Ecto neural progenitor cell (in vitro differentiated cells): Measurements from ENCODE around the gene TINAG.

Source experiments
- DNase-seq: peaks from one replicate; pipeline ENCODE4 v3.0.0-alpha.2; 2018; ENCODE audit warnings: low spot score

Gene TINAG, protein sequence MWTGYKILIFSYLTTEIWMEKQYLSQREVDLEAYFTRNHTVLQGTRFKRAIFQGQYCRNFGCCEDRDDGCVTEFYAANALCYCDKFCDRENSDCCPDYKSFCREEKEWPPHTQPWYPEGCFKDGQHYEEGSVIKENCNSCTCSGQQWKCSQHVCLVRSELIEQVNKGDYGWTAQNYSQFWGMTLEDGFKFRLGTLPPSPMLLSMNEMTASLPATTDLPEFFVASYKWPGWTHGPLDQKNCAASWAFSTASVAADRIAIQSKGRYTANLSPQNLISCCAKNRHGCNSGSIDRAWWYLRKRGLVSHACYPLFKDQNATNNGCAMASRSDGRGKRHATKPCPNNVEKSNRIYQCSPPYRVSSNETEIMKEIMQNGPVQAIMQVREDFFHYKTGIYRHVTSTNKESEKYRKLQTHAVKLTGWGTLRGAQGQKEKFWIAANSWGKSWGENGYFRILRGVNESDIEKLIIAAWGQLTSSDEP

DNA sequence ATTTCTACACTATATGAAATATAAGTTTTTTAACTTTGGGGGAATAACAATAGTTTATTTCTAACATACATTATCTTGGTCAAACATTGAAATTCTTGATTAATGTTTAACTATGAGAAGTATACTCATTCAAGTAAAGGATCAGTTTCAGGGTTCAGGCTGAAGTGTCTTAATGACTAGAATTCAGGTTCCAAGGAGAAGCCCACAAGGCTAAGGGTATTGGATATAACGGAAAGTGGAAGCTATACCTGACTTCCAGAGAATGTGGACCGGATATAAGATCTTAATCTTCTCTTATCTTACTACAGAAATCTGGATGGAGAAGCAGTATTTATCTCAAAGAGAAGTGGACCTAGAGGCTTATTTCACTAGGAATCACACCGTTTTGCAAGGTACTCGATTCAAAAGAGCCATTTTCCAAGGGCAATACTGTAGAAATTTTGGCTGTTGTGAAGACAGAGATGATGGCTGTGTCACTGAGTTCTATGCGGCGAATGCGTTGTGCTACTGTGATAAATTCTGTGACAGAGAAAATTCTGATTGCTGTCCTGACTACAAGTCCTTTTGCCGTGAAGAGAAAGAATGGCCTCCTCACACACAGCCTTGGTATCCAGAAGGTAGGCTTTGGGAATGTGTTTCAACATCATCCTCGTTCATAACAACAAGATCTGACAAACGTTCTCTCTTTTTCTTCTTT, at the start of gene TINAG:
TINAG (plus strand) TSS at position 153 of the 697 bp plus-strand sequence; CDS start at position 263, 110 bp downstream.
- no peak for DNase-seq

GRCh38 chr6:54260025-54260424, 48.2 kb upstream of the TINAG start:
- no peak for DNase-seq

DNA sequence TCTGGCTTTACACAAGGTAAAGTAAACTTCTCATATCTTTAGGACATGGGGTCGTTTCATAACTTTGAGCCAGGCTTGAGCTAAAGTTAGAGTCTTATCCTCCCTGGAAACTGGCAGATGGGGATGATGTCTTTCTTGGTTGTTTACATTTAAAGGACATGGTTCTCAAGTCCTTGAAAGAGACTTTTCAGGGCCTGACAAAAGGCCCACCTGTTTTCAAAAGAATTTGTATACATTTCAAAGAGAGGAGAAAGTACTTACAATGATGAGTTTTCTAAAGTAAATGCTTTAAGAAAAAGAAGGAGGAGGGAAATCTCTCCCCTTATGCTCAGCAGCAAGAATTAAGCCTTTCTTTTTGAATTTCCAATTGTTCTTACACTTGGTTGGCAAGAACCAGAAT, 45.7 kb upstream of the TINAG start:
- no peak for DNase-seq

DNA sequence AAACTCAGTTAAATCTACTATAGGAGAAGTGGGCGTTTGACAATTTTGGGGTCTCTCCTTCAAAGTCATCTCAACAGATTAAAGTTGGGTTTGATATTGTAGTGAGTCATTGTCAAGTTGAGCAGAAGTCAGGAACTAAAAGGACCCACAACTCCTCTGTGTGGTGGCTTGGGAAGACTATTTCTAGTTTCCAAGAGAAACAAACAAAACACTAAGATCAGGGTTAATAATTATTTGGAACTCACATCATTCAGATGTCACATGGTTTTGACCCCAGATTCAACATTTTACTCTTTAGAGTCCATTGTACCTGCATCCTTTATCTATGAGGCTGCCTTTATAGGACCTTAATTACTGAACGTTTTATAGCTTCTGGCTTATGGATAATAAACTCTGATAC, 45.3 kb upstream of the TINAG start:
- DNase-seq, result no peak

- no peak for DNase-seq
Observed at GRCh38 chr6:54264581-54265272, 43.5 kb upstream of the TINAG start.

GRCh38 chr6:54266400-54266923, 41.8 kb upstream of the TINAG start:
- DNase-seq, result no peak

DNA sequence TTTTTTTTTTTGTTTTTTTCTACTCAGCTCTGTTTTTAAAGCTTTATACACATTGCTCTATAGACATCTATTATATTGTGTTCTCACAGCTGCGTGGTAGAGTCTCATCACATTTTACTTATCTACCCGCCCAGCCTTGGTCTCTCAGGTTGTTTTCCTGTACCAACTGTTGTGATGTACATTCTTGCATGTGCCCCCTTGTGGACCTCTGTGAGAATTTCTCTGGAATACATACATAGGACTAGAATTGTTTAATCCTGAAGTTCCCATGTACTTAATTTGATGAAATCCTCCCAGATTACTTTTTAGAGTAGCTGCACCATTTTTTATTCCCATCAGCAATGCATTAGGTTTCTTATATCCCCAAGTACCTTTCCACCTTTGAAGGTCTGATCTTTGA, 40.4 kb upstream of the TINAG start:
- DNase-seq, result no peak

DNA sequence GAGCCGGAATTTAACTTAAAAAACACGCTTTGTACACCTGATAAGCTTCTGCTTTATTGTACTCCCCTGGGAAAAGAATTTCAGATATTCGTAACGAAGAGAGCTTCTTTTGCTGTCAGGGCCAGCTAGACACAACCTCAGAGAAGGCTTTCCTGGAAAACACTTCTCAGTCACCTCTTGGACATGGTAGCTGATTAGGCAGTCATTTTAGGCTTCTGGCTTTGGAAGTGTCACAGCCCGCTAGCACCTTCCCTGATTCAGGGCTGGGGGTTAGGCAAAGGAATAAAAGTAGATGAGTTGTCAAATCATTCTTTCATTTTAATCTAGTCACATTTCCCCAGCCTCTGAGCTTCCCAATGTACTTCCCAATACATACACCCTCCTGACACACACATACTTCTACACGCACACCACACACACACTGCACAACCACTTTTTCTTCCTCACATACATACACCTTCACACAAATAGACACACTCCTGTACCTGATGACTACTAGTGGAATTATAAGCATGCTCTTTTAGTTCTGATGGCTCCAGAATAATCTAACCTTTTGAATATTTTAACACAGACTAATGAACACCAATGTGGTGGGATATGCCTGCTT, 34.9 kb upstream of the TINAG start:
- no peak for DNase-seq

DNA sequence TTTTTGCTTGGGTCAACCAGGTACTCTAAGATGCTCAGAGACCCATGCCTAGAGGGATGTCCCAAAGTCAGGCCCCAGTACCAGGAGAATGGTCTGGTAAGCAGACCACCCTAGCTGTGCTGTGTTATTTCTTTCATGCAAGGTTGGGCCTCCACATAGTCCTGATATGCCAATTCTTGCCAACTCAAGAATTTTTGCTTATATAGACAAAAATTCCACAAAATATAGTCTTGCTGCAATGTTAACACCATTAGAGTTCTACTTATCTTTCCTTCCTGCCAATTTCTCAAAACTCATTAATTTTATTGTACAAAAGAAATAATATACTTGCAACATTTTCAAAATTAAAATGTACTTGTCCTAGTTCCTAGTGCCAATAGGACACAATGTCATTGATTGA, 33.9 kb upstream of the TINAG start:
- no peak for DNase-seq

DNA sequence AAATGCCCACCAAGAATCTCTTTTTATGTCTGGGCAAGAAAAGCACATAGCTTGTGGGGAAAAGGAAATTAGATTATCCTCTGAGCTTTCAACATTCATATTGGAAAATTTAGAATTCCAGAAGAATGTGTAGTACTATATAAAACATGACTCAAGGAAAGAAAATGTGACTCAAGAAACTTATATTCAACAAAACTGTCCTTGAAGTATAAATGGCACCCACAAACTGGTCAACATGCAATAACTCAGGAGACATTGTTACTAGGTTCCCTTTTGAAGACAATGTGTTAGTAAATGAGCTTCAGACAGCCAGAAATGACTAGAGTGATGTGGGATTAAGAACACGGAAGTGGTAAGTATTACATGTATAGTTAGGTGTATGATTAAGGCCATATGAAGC, 26.1 kb upstream of the TINAG start:
- DNase-seq, result no peak

DNA sequence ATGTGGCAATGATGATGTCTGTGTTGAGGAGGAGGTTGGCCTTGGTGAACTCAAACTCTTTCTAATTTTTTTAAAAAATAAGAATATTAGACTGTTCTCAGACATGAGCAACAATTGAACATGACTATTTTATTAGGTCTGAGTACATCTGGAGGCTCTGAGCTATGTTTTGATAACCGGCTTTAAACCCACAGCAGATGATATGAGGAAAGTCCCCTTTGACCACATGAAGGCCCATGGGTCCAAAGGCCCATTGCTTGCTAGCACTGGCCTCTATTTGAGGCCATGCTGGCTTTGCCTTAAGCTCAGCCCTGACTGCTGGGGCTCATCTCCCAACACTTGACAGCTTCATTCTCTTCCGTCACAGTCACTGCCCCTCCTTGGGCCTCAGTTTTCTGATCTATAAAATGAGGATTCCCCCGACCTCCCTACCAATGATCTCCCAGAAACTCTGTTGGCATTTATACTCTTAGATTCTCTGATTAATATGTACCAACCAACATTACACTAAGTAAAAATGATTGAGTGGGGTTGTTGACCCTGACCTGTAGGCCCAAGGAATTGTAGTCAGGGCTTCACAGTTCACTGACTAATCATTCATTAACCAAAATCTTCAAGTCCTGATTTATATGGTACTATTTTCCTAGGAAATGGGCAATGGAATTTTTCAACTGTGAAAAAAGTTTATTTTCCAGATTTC, 23.9 kb upstream of the TINAG start:
- DNase-seq, result no peak

DNA sequence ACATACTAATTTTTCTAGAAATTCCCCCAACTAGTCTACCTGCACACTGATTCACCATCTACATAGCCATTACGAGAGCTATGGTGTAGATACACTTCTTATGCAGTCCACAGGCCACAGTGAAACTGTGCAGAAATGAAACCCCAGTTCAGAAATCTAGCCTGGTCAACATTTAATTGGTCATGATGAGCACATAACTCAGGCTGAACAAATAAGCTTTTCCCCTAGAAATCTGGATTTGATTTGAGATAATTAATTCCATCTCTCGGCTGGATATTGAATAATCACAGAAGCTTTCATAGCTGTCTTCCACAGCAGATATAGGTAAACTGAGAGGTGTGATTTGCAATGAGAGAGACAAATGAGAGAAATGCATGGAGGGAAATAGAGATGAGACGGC, 22.6 kb upstream of the TINAG start:
- no peak for DNase-seq

GRCh38 chr6:54286141-54286540, 22.1 kb upstream of the TINAG start:
- no peak for DNase-seq

- no peak for DNase-seq
Observed at GRCh38 chr6:54288474-54288873, 19.8 kb upstream of the TINAG start.

DNA sequence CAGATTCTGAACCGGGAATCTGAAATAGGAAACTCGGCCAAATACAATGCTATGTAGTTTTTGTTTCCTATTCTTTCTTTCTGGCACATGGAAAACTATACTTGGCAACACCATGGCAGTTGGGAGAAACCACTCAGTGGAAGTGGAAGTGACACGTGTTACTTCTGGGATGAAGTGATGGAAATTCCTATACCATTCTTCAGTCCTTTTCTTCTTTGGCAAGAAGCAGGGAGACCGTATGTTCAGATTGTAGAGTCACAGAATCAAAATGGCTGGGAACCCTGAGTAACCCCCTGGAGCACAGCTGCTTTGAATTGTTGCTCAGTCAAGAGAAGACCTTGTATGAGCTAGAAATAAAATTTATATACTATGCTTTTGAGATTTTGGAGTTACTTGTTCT, 18.8 kb upstream of the TINAG start:
- no peak for DNase-seq

- no peak for DNase-seq
Observed at GRCh38 chr6:54291146-54291545, 17.1 kb upstream of the TINAG start.

- DNase-seq, result no peak
Observed at GRCh38 chr6:54291738-54292137, 16.5 kb upstream of the TINAG start.

DNA sequence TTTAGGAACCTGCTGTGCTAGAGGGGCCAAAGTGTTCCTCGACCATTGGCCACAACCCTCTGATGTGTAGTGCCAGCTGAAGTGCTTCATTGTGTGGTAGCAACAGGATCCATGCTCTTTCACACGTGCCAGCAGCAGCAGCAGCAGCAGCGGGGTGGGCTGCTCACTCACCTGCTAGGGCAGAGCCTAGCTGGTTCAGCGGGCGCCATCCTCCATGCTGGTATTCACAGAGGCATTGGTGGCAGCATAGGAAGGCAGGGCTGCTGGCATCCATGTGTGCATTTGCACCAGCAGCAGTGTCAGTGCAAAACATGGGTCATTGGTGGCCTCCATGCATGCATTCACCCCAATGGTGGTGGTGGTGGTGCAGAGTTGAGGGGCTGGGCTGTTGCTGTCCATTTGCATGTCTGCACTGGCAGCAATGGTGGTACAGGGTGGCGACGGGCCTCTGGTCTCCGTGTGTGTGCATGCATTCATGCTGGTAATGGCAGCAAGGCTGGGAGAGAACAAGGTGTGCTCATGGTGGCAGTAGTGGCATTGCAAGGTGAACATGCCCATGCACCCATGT, 13.2 kb upstream of the TINAG start:
- DNase-seq, result no peak

DNA sequence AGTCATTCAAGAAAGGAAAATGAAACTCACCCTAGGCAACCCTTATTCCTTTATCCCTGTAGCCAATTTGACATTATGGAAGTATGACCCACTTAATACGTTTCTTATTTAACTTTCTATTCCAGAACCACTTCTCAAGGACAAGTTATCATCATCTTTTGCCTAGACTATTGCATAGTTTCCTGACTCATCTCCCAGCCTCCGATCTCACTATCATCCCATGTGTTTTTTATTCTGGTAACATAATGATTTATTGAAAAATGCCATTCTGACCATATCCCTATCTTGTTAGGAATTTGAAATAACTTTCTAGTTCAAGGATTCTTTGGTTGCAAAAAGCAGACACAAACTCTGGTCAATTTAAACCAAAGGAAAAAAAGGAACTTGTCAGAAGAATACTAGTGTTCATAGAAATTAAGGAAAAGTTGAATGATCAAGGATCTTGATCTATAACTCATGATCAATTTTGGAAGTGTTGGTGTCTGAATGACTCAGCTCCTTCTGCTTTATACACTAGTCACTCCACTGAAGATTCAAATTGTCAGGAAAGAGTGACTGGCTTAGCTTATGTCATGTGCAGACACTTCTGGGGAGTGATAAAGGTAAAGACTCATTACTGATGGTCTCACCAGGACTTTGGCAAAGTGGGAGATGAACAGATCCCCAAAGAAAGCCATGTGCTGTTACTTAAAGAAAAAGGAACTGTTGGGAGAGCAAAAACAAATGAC, 8.5 kb upstream of the TINAG start:
- DNase-seq, result no peak

- DNase-seq, result no peak
Observed at GRCh38 chr6:54301770-54302169, 6.5 kb upstream of the TINAG start.
